Activated T-cell treated with anti-CD3 and anti-CD28 coated beads, Interleukin-2, amount 50 U/mL, for 48 hours (primary cell): ENCODE results near the gene TNS3.
"Not testable (repeated sequence)": the region's sequence is repeated elsewhere in the genome, so short reads cannot be mapped to it uniquely, and the experiment has no call there.

Source experiments
- DNase-seq, 2 experiments: peaks; one replicate each; pipeline ENCODE4 v3.0.0-alpha.2; 2020

TNS3 gene

GRCh38 chr7:47266131-47266706, 315.7 kb downstream of the TNS3 start:
- peak; percentile 62 to 64 for DNase-seq

- no peak for DNase-seq
Measured at GRCh38 chr7:47265621-47266020, 316.3 kb downstream of the TNS3 start.

GRCh38 chr7:47264021-47264651, 317.8 kb downstream of the TNS3 start:
- DNase-seq: no peak

- no peak for DNase-seq
Measured at GRCh38 chr7:47262881-47263280, 319.0 kb downstream of the TNS3 start.

- not testable (repeated sequence) for DNase-seq
Measured at GRCh38 chr7:47262160-47262559, 319.8 kb downstream of the TNS3 start.

GRCh38 chr7:47260270-47260669, 321.6 kb downstream of the TNS3 start:
- no peak for DNase-seq

- no peak for DNase-seq
Measured at GRCh38 chr7:47259682-47260081, 322.2 kb downstream of the TNS3 start.

- DNase-seq: no peak
Measured at GRCh38 chr7:47258798-47259197, 323.1 kb downstream of the TNS3 start.

GRCh38 chr7:47256016-47256415, 325.9 kb downstream of the TNS3 start:
- DNase-seq: no peak

GRCh38 chr7:47255441-47255840, 326.5 kb downstream of the TNS3 start:
- DNase-seq: no peak

- no peak for DNase-seq
Measured at GRCh38 chr7:47255007-47255406, 326.9 kb downstream of the TNS3 start.

- DNase-seq: peak; percentile 64
Measured at GRCh38 chr7:47254081-47254977, 327.6 kb downstream of the TNS3 start.

- DNase-seq: no peak
Measured at GRCh38 chr7:47253650-47254080, 328.2 kb downstream of the TNS3 start.

GRCh38 chr7:47252675-47253074, 329.2 kb downstream of the TNS3 start:
- DNase-seq: no peak

GRCh38 chr7:47249361-47249760, 332.6 kb downstream of the TNS3 start:
- no peak for DNase-seq

- DNase-seq: no peak
Measured at GRCh38 chr7:47248797-47249196, 333.1 kb downstream of the TNS3 start.

- no peak for DNase-seq
Measured at GRCh38 chr7:47247132-47247531, 334.8 kb downstream of the TNS3 start.

GRCh38 chr7:47244692-47245091, 337.2 kb downstream of the TNS3 start:
- no peak for DNase-seq

- no peak for DNase-seq
Measured at GRCh38 chr7:47241112-47242065, 340.5 kb downstream of the TNS3 start.

GRCh38 chr7:47239931-47240421, 341.9 kb downstream of the TNS3 start:
- DNase-seq: no peak

- no peak for DNase-seq
Measured at GRCh38 chr7:47239034-47239433, 342.9 kb downstream of the TNS3 start.

GRCh38 chr7:47236480-47237129, 345.3 kb downstream of the TNS3 start:
- DNase-seq: no peak
